ENCODE measurements around the gene CCL4.
"Not testable (repeated sequence)": the region's sequence is repeated elsewhere in the genome, so short reads cannot be mapped to it uniquely, and the experiment has no call there.

Gene CCL4

DNA sequence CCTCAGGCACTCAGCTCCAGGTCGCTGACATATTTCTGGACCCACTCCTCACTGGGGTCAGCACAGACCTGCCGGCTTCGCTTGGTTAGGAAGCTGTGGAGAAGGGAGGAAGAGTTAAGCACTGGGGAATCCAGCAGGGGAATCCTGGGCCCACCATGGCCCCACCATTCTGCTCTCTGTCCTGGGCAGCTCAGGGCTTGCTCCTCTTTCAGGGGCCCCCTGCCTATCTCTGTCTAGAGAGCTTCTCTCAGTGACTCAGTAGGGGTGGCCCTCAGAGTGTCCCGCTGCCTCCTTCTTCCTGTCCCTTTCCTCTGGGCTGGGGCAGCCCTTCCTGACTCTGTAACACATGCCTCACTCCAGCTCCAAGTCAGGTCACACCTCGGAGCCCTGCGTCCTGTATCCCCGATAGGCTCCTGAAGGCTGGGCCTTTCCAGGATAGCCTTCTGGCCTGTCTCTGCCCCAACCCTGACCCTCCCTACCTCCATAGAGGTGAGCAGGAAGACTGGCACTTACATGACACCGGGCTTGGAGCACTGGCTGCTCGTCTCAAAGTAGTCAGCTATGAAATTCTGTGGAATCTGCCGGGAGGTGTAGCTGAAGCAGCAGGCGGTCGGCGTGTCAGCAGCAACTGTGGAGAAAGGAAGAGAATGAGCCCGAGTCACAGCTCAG lies 14.8 kb upstream of the CCL4 start:
- no peak for DNase-seq

DNA sequence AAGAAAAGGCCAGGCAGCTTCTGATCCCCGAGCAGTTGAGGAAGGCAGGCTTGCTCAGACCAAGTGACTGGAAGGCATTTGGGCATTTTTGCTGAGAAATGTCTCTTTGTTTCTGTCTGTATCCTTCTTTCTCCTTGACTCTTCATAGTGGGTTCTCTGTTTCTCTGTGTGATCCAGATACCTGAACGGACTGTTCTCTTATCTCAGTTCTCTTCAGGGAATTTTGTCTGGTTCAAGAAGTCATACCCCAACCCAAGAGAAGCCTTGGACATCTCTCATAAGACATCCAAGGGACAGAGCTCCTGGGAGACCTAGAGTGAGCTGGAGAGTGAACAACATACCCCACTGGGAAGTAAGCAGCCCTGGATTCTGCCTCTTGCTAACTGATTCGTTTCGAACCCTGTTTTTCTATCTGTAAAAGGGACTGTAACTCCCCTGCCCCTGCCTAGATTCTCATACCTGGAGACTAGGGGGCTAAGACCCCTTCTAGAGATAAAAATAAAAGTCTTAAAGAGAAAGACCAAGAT lies 14.2 kb upstream of the CCL4 start:
- DNase-seq: no peak

DNA sequence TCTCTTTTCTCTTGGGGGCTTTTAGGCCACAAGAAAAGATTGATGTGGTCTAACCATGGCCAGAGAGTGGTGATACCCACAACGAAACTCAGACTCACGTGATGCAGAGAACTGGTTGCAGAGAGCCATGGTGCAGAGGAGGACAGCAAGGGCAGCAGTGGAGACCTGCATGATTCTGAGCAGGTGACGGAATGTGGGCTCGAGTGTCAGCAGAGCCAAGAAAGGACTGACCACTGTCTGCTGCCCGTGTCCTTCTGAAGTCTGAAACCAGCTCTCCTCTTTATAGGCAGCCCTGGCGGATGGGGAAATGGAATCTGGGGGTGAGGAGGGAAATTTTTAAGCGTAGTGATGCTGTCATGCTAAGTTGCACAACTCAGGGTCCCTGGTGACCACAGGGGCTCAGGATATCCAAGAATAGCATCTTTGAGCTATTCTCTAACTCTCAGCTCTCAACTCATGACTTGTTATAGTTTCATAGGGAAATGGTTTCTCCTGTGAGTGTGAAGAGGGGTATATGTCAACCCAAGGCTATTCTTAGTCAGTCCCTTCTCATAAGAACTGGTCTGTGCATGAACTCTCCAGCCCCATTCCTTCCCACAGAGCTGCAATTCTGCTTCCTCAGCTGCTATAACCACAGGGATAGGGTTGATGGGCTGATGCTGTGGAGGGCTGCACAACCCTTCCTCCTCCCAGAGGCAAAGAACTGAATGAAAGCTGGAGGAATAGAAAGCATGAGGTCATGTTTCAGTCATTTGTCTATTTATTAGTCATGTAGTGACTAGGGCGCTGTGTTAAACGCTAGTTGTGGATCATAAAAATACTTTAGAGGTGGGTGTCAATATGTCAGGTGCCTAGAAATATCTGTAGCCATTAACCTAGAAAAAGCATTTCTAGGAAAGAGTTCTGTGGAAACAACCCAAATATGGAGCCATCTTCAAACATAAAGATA lies 13.5 kb upstream of the CCL4 start, which contains the start of gene CCL3:
CCL3 (minus strand) TSS at position 256 of the 949 bp plus-strand sequence; CDS start at position 171, 85 bp downstream.
- no peak for DNase-seq

DNA sequence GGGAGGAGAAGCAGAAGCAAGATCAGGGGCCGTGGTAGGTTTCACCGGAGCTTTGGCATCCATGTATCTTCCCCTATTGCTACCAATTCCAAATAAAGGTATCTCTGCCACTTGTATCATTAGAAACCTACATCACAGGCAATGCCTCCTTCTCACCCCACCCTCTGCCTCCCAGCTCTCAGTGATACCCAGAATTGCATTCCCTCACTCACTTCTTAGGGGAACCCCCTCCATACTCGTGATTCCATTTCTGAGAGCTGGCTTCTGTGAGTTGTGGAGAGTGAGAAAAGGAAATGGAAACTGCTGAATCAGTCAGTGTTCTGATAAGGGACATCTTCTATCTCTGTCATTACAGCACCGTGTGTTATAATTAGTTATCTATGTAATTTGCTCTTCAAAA lies 11.4 kb upstream of the CCL4 start:
- DNase-seq: no peak

DNA sequence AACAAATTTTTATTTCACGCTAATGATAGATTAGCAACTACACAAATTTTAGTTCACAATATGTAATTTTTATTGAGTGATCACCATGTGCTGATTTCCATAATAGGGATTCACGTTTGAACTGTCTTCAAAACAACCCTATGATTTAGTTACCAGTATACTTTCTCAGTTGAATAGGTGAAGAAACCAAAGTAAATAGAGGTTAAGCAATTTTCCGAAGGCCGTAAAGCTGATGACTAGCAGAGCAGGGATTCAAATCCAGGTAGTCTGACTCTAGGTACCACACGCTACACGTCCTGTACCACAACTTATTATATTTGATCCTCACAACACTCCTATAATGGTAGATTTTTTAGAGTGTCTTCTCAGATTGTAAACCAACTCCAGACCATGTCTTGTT lies 10.9 kb upstream of the CCL4 start:
- not testable (repeated sequence) for DNase-seq

DNA sequence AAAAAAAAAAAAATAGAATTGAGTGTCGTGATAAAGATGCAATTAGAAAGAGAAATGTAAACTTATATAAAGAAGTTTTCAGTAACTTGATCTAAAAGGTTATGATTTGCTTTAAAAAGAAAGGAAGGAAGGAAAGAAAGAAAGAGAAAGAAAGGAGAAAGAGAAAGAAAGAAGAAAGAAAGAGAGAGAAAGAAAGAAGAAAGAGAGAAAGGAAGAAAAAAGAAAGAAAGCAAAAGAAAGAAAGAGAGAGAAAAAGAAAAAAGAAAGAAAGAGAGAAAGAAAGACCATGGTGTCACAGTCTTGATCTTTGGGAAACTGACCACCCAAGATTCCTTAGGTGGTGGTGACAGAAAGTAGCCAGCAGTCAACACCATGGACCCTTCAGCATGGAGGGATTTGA lies 9.4 kb upstream of the CCL4 start:
- no peak for DNase-seq

DNA sequence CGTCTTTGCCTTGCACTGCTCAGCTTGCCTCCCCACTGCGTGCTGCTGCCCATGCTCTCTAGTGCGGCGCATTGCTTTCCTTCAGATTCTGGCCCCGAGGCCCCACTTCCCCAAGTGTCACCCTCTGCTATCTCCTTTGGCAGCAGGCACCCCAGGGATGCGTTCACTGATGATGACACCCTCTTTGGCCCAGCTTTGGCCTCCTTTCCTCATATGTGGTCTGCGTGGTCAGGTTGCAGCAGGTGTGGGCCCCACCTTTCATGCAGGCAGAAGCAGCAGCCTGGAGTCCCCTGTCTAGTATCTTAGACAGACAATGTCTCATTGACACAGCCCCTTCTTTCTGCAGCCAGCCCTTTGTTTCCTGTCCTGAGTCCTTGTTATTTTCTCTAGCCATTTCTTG lies 8.9 kb upstream of the CCL4 start:
- DNase-seq: no peak

DNA sequence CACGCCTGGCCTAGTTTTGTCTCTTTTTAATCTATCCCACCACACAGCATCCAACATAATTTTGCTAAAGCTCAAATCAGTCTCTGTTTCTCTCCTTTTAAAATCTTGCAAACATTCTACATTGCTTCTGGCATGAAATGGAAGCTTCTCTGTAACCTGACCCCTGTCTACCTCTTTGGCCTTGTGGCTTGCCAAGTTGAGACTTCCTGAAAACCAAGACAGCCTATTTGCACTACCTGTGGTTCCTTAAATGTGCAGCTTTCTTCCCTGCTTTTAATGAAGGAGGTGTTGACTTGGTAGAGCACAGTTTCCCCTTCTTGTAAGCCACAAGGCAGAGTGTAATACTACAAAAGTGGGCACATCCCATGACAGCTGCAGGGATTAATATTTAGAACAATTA lies 7.6 kb upstream of the CCL4 start:
- no peak for DNase-seq

DNA sequence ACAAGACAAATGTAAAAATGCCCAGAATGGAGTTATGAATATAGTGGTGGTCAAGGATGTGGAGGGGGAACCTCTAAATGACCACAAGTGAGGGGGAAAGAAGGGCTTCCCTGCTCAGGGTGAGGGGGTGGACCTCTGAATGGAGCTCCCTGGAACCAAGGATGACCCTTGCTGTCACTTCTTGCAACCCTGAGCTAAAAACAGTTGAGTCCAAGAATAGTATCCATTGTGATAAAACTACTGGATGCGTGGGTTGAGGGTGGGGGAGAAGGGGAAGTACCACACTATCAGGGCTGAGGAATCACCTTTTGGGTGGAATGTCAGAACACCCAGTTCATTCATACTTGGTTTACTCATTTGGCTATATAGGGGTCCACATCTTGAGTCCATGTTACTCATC lies 4.6 kb upstream of the CCL4 start:
- DNase-seq: not testable (repeated sequence)

DNA sequence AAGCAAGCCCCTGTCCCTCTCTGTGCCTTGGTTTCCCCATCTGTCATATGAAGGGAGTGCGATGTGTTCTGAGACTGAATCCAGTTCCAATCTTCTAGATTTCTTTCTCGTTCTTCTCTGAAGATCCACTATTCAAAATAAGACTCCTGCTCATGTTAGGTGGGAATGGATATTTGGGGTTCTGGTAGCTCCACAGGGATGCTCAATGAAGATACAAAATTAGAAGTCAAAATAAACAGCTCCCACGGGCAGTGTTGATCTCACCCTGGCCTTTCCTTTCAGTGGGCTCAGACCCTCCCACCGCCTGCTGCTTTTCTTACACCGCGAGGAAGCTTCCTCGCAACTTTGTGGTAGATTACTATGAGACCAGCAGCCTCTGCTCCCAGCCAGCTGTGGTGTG lies 619 bp downstream of the CCL4 start:
- not testable (repeated sequence) for DNase-seq

DNA sequence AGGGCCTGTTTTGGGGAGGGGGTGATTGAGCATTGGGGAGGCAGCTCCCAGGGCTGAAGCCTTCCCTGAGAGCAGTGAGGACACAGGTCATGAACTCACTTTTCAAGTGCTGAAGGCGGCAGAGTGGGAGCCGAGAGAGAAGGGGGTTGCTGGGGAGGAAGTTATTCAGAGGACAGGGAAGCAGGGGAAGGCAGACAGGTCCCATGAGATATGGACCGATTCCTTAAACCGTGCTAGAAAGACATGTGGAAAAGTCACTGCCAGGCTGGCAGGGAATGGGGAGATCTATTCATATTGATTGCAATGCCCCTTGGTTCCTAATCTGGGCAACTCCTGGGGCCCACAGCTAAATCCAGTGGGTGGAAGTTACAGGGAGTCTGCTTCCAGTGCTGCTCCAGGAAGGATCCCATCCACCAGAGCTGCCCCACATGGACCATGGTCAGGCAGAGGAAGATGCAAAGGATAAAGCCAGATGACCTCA lies 1.1 kb downstream of the CCL4 start:
- DNase-seq: no peak

DNA sequence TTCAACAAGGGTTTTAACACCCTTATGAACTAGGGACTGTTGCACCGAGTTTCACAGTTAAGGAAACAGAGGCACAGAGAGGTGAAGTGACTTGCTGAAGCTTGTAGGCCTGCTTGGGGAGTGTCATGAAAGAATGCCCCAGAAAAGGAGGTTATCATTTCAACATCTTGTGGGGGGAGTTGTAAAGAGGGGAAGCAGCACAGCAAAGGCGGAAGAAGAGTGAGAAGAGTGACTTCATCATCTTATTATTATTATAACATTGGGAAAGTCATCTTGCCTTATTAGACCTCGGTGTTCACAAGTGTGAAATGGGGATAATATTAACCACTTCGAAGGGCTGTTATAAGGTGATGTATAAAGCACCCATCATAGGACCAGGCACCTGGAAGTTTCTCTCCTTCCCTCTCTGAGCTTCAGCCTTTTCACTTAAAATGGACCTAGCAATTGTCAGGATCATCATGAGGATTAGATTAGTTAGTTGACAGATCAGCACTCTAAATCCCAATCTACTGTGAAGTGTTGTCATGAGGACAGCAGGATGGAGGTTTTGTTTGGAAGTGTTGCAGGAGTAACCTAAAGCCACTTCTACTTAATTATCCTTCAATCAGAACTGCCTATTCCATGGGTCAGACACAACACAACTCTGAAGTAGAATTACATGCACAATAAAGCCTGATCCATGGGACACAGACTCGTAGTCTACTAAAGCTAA lies 2.3 kb downstream of the CCL4 start:
- no peak for DNase-seq

DNA sequence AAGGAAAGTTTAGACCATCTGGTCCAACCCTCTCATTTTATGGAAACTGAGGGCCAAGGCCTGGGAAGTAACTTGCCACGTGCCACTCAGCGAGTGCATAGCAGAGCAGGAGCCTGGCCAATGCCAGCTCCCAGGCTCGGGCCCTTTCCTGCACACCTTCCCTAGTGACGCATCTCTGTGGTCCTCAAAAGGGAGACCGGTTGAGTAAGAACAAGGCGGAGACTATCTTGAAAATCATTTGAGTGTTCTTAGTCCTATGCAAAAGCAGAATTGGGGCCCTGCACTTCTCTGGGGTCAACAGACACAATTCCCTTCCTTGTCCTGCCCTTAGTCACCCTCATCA lies 2.8 kb downstream of the CCL4 start:
- no peak for DNase-seq

DNA sequence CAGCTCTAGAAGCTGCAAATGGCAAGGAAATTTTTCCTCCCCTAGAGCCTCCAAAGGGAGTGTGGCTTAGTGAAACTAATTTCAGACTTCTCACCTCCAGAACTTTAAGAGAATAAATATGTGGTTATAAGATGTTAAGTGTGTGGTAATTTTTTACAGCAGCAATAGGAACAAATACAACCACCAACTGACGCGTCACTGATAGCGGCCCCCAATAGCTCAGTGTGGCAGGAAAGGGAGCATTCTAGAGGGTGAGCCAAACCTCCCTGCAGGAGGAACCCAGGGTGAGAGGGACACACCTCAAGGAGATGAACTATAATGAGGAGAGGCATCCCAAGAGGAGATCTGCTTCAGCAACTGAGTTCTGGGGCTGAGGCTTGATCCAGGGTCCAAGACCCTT lies 4.0 kb downstream of the CCL4 start:
- no peak for DNase-seq

DNA sequence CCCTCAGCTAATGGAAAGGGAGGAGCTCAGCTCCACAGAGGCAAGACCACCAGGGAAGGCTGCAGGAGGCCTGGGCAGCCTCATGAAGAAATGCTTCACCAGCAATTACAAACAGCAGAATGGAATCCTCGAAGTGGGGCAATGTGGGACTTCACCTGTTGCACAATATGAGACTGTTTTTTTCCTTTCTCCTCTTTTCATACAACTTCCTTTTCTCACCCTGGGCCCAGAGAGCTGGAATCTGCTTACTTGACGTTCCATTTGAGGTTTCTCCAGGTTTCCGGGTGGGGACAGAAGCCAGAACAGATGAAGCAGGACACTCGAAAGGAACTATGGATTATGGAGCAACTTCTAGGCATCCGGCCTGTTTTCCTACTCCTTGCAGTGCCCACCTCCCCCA lies 4.6 kb downstream of the CCL4 start:
- not testable (repeated sequence) for DNase-seq

DNA sequence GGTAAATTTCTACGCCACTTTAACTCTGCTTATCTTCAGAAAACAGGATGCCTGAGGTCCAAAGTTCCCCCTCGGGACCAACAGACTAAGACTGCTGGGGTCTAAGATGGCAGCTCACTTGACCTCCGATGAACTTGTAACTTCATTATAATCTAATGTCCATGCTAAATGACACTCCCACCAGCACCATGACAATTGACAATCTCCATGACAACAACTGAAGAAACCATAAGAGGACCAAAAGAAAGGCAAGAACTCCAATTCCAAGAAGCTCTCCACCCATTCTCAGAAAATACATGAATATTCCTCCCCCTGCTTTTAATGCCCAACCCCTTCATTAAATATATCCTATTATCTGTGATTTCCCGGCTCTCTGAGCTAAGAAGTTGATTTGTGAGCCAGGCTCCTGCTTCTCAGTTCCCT lies 7.5 kb downstream of the CCL4 start:
- no peak for DNase-seq

DNA sequence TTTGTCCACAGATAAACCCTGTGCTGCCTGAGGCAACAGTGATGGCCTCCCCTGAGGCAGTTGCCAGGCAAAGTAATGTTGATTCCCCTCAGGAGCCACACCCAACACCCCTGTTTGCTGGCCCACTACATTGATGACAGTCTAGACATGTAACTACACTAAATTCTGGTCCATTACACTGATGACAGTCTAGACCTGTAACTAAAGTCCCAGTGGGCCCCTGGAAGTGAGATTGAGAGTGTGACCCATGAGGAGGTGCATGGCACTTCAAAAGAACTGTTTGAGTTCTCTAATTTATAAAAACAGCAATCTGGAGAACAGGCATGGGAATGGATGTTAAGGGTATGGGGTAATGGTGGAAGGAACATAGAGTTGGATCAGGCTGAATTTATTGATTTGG lies 8.9 kb downstream of the CCL4 start:
- no peak for DNase-seq

DNA sequence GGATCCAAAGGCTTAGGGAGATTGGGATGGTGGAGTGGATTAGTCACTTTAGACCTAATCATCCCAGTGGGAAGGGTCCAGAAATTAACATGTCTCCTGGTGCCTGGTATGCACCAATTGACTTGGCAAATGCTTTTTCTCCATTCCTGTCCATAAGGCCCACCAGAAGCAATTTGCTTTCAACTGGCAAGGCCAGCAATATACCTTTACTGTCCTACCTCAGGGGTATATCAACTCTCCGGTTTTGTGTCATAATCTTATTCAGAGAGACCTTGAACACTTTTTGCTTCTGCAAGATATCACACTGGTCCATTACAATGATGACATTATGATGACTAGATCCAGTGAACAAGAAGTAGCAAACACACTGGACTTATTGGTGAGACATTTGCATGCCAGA lies 9.5 kb downstream of the CCL4 start:
- DNase-seq: not testable (repeated sequence)

DNA sequence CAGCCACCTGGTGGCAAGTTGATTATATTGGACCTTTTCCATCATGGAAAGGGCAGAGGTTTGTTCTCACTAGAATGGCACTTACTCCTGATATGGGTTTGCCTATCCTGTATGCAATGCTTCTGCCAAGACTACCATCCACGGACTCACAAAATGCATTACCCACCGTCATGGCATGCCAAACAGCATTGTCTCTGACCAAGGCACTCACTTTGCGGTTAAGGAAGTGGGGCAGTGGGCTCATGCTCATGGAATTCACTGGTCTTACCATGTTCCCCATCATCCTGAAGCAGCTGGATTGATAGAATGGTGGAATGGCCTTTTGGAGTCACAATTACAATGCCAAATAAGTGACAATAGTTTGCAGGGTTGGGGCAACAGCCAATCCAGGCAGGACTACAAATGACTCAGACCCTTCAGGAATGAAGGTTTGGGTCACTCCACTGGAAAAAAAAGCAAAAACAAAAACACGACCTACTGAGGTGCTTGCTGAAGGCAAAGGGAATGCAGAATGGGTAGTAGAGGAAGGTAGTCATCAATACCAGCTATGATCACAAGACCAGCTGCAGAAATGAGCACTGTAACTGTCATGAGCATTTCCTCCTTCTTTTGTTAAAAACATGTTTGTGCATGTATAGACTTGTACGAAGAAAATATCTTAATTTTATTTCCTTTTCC lies 11.5 kb downstream of the CCL4 start:
- DNase-seq: not testable (repeated sequence)

DNA sequence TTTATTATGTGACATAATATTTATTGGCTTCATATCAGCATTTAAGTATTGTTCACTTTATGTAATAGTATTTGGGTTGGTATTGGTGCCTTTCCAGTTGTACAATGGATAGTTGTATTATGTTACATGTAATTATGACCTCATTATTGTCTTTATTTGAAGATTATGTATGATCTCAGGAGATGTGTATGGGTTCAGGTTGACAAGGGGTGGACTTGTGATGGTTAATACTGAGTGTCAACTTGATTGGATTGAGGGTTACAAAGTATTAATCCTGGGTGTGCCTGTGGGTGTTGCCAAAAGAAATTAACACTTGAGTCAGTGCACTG lies 12.0 kb downstream of the CCL4 start:
- DNase-seq: not testable (repeated sequence)

DNA sequence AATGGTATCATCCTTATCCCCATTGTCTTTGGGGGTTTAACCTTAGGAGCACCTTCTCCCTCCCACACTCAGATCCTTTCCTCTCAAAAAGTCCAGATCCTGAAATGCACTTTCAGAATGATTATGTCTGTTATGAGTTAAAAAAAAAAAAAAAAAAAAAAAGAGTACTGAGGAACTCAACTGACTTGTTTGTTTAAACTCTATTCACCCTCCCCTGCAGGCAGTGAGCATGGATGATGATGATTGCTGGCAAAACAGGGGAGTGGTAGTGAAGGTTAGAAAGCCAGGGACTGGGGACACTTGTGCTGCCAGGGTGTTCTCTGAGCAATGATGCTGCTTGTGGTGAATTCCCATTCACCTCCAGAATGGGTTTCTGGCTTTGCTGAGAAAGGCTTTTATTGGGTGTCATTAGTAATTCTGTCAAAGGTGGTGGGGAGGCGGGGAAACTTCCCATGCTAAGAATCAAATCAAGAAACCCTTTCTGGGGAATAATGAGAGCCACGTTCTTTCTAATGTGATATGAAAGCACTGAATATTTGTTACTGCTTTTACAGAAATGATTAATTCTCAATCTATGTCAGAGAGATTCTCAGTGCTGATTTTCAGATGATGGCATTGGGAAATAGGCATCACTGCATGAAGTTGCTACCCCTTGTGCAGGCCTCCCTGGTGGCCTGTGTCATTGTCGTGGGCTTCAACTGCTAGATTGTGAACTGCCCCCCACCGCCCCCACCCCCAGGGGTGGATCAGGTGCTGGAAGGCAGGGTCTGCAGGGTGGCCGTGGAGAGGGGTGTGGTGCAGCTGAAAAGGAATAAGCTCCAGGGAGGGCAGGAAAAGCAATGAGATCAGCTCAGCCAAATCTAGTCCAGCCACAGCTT lies 14.1 kb downstream of the CCL4 start:
- DNase-seq: no peak

All from NCI-H526 treated with DMSO at 0.1 percent for 48 hours (cell line).